ENCODE results near the gene RPL31. TPM values are rescaled to one million over a fixed set of nuclear protein-coding genes. Genes with fewer than 3 reads are reported as not detected.

Gene RPL31
- total RNA-seq, 1 donor, result 1,880 TPM

Other genes starting within 250 kb of the RPL31 start
- under 0.01 TPM for gene NPAS2, start 182.2 kb upstream of the RPL31 start, total RNA-seq
- gene TBC1D8, start 149.1 kb downstream of the RPL31 start, total RNA-seq, result 1.6 TPM

Measured in hematopoietic multipotent progenitor cell (in vitro differentiated cells).